NCI-H2081 treated with DMSO at 0.1 percent for 48 hours (cell line): Measurements from ENCODE around the gene NF2.

Source experiments
- DNase-seq: peaks from one replicate; lab custom pipeline; 2025; lab: John Stamatoyannopoulos, UW

NF2 gene

GRCh38 chr22:29631725-29632124 is 28.3 kb downstream of the NF2 start:
- no peak for DNase-seq

GRCh38 chr22:29632672-29633071 is 29.2 kb downstream of the NF2 start:
- DNase-seq = no peak

GRCh38 chr22:29633514-29634312 is 30.3 kb downstream of the NF2 start:
- no peak for DNase-seq

- no peak for DNase-seq
Measured at GRCh38 chr22:29634847-29635246, 31.4 kb downstream of the NF2 start.

- DNase-seq = peak; percentile 28
Measured at GRCh38 chr22:29635734-29636357, 32.4 kb downstream of the NF2 start.

GRCh38 chr22:29636751-29637150 is 33.3 kb downstream of the NF2 start:
- DNase-seq = no peak

- DNase-seq = no peak
Measured at GRCh38 chr22:29637181-29637580, 33.7 kb downstream of the NF2 start.

GRCh38 chr22:29638678-29639077 is 35.2 kb downstream of the NF2 start:
- DNase-seq = no peak

- DNase-seq = no peak
Measured at GRCh38 chr22:29639096-29639495, 35.7 kb downstream of the NF2 start.

- no peak for DNase-seq
Measured at GRCh38 chr22:29641042-29641699, 37.7 kb downstream of the NF2 start.

GRCh38 chr22:29641700-29642330 is 38.4 kb downstream of the NF2 start:
- no peak for DNase-seq

GRCh38 chr22:29642694-29643093 is 39.3 kb downstream of the NF2 start:
- no peak for DNase-seq

GRCh38 chr22:29647954-29648737 is 44.7 kb downstream of the NF2 start:
- DNase-seq = no peak

GRCh38 chr22:29650370-29650769 is 46.9 kb downstream of the NF2 start:
- DNase-seq = no peak

GRCh38 chr22:29651652-29652051 is 48.2 kb downstream of the NF2 start:
- no peak for DNase-seq

GRCh38 chr22:29654420-29654819 is 51.0 kb downstream of the NF2 start:
- DNase-seq = no peak

- no peak for DNase-seq
Measured at GRCh38 chr22:29654882-29655281, 51.4 kb downstream of the NF2 start.

- no peak for DNase-seq
Measured at GRCh38 chr22:29658176-29658575, 54.7 kb downstream of the NF2 start.

- DNase-seq = no peak
Measured at GRCh38 chr22:29660021-29660420, 56.6 kb downstream of the NF2 start.

- no peak for DNase-seq
Measured at GRCh38 chr22:29661336-29661735, 57.9 kb downstream of the NF2 start.

GRCh38 chr22:29663180-29663821 is 59.9 kb downstream of the NF2 start:
- DNase-seq = no peak
